GM21737 (cell line): ENCODE measurements around the gene SPRING1.
"Not testable (repeated sequence)": the region's sequence is repeated elsewhere in the genome, so short reads cannot be mapped to it uniquely, and the experiment has no call there.

Experiments used
- ATAC-seq: cut with Tn5 transposase; IDR thresholded peaks from one replicate; pipeline ENCODE4 v1.9.1; 2021; ENCODE audit warnings: mild to moderate bottlenecking, moderate library complexity; ENCODE audit not compliant: unreplicated experiment

Gene SPRING1

GRCh38 chr12:116737774-116738657 is at the start of gene SPRING1, which contains the start of gene RNFT2:
Gene SPRING1 (minus strand): TSS chr12:116738069. CDS start chr12:116737900, 169 bp downstream.
Gene RNFT2 (plus strand): TSS chr12:116738315. CDS start chr12:116740498, 2,183 bp downstream.
- ATAC-seq: peak; percentile 97

- no peak for ATAC-seq
Observed at GRCh38 chr12:116784238-116784612, 46.4 kb upstream of the SPRING1 start.

GRCh38 chr12:116783525-116784237 is 45.8 kb upstream of the SPRING1 start:
- no peak for ATAC-seq

- no peak for ATAC-seq
Observed at GRCh38 chr12:116780942-116781341, 43.1 kb upstream of the SPRING1 start.

- no peak for ATAC-seq
Observed at GRCh38 chr12:116779597-116779996, 41.7 kb upstream of the SPRING1 start.

- no peak for ATAC-seq
Observed at GRCh38 chr12:116777245-116777644, 39.4 kb upstream of the SPRING1 start.

GRCh38 chr12:116774020-116774419 is 36.2 kb upstream of the SPRING1 start:
- no peak for ATAC-seq

- no peak for ATAC-seq
Observed at GRCh38 chr12:116773276-116773731, 35.4 kb upstream of the SPRING1 start.

- ATAC-seq: no peak
Observed at GRCh38 chr12:116771651-116772050, 33.8 kb upstream of the SPRING1 start.

GRCh38 chr12:116766746-116767145 is 28.9 kb upstream of the SPRING1 start:
- no peak for ATAC-seq

- no peak for ATAC-seq
Observed at GRCh38 chr12:116766285-116766684, 28.4 kb upstream of the SPRING1 start.

- no peak for ATAC-seq
Observed at GRCh38 chr12:116765271-116765670, 27.4 kb upstream of the SPRING1 start.

GRCh38 chr12:116761499-116761898 is 23.6 kb upstream of the SPRING1 start:
- no peak for ATAC-seq

- no peak for ATAC-seq
Observed at GRCh38 chr12:116760622-116761020, 22.8 kb upstream of the SPRING1 start.

- ATAC-seq: no peak
Observed at GRCh38 chr12:116759783-116760621, 22.1 kb upstream of the SPRING1 start.

GRCh38 chr12:116754783-116755182 is 16.9 kb upstream of the SPRING1 start:
- not testable (repeated sequence) for ATAC-seq

- not testable (repeated sequence) for ATAC-seq
Observed at GRCh38 chr12:116754097-116754496, 16.2 kb upstream of the SPRING1 start.

- no peak for ATAC-seq
Observed at GRCh38 chr12:116750298-116750697, 12.4 kb upstream of the SPRING1 start.

- ATAC-seq: no peak
Observed at GRCh38 chr12:116749884-116750283, 12.0 kb upstream of the SPRING1 start.

- no peak for ATAC-seq
Observed at GRCh38 chr12:116745554-116745953, 7.7 kb upstream of the SPRING1 start.

GRCh38 chr12:116744766-116745165 is 6.9 kb upstream of the SPRING1 start:
- ATAC-seq: no peak
